IMR-90 (cell line): ENCODE data around the gene SMARCA4. TPM values are rescaled to one million over a fixed set of nuclear protein-coding genes. Genes with fewer than 3 reads are reported as not detected.

ENCODE experiments used
- ATAC-seq: fragments of 200-7000 bp; cut with Tn5 transposase; 2 replicates; pipeline ENCODE4 v1.9.1; 2020; ENCODE audit warnings: low read depth, mild to moderate bottlenecking, moderate library complexity
- BruUV-seq: library from RNA; stranded (reverse); fragments of 400-500 nt; replicated peaks from 2 replicates; lab custom pipeline; 2021; lab: Mats Ljungman, UMichigan
- CTCF ChIA-PET: fragments of 300-600 bp; formaldehyde crosslinking; extraction: SDS; loops from one replicate; lab custom pipeline; 2021; ENCODE audit warnings: antibody characterized with exemption; lab: Yijun Ruan, JAX
- POLR2A ChIA-PET: fragments of 300-600 bp; sonication (Branson Sonifier 250); formaldehyde crosslinking; loops from one replicate; lab custom pipeline; 2022; ENCODE audit warnings: antibody characterized with exemption; ENCODE audit not compliant: unreplicated experiment; lab: Charles Lee
- DNase-seq: peaks from one replicate; pipeline ENCODE4 v3.0.0; 2013
- H2AFZ ChIP-seq: replicated peaks from 2 replicates; pipeline ENCODE3; 2013; ENCODE audit warnings: low read length, mild to moderate bottlenecking; ENCODE audit not compliant: poor library complexity
- H2AK5ac ChIP-seq: 2 replicates; pipeline ENCODE4 v1.6.1; 2013; ENCODE audit warnings: low read depth, low read length, inconsistent platforms
- H2AK9ac ChIP-seq: replicated peaks from 2 replicates; pipeline ENCODE3; 2013; ENCODE audit warnings: mild to moderate bottlenecking, low read depth, low read length, moderate library complexity; ENCODE audit not compliant: poor library complexity
- H2BK120ac ChIP-seq: 2 replicates; pipeline ENCODE4 v1.6.1; 2013; ENCODE audit warnings: low read depth, low read length, inconsistent platforms
- H2BK15ac ChIP-seq: 3 replicates; pipeline ENCODE4 v1.6.1; 2013; ENCODE audit warnings: low read depth, low read length, inconsistent platforms
- H2BK20ac ChIP-seq: 2 replicates; pipeline ENCODE4 v1.6.1; 2013; ENCODE audit warnings: low read depth, mild to moderate bottlenecking, inconsistent platforms, low read length, moderate library complexity
- H2BK5ac ChIP-seq: 2 replicates; pipeline ENCODE4 v1.6.1; 2013; ENCODE audit warnings: mild to moderate bottlenecking, low read depth, low read length, inconsistent platforms; ENCODE audit not compliant: poor library complexity, severe bottlenecking
- H3K14ac ChIP-seq: replicated peaks from 2 replicates; pipeline ENCODE4 v1.6.1; 2013; ENCODE audit warnings: low read depth, low read length, inconsistent platforms
- H3K18ac ChIP-seq: 2 replicates; pipeline ENCODE4 v1.6.1; 2013; ENCODE audit warnings: low read depth, low read length, control low read depth
- H3K23ac ChIP-seq: 2 replicates; pipeline ENCODE4 v1.6.1; 2013; ENCODE audit warnings: low read depth, low read length, inconsistent platforms
- H3K27ac ChIP-seq: 2 replicates; pipeline ENCODE4 v1.5.1; 2013; ENCODE audit warnings: mild to moderate bottlenecking, control low read depth, low read length; ENCODE audit not compliant: insufficient read depth
- H3K27me3 ChIP-seq: 2 replicates; pipeline ENCODE4 v1.6.1; 2013; ENCODE audit warnings: low read length; ENCODE audit not compliant: control insufficient read depth, insufficient read depth
- H3K36me3 ChIP-seq: 2 replicates; pipeline ENCODE4 v1.6.1; 2013; ENCODE audit warnings: low read length, mixed read lengths; ENCODE audit not compliant: control insufficient read depth, insufficient read depth
- H3K4ac ChIP-seq: 2 replicates; pipeline ENCODE4 v1.6.1; 2013; ENCODE audit warnings: low read depth, low read length, inconsistent platforms
- H3K4me1 ChIP-seq: 2 replicates; pipeline ENCODE4 v1.6.1; 2013; ENCODE audit warnings: low read length, mixed read lengths; ENCODE audit not compliant: control insufficient read depth, insufficient read depth
- H3K4me2 ChIP-seq: 2 replicates; pipeline ENCODE4 v1.6.1; 2013; ENCODE audit warnings: low read depth, mild to moderate bottlenecking, control low read depth, low read length, moderate library complexity
- H3K4me3 ChIP-seq: 2 replicates; pipeline ENCODE4 v1.5.1; 2013; ENCODE audit warnings: low read depth, mild to moderate bottlenecking, control low read depth, low read length, moderate library complexity; ENCODE audit not compliant: insufficient read depth
- H3K56ac ChIP-seq: 2 replicates; pipeline ENCODE4 v1.6.1; 2013; ENCODE audit warnings: low read length, inconsistent platforms; ENCODE audit not compliant: insufficient read depth; ENCODE audit errors: extremely low read depth
- H3K79me1 ChIP-seq, 2 experiments: 2 replicates each; pipeline ENCODE4 v1.6.1; 2013; ENCODE audit warnings: low read length in 2 of 2, inconsistent platforms in 1 of 2, low read depth in 1 of 2
- H3K9ac ChIP-seq: 2 replicates; pipeline ENCODE4 v1.6.1; 2013; ENCODE audit warnings: low read depth, low read length, control low read depth
- H3K9me1 ChIP-seq: 2 replicates; pipeline ENCODE4 v1.6.1; 2013; ENCODE audit warnings: low read length, inconsistent platforms; ENCODE audit not compliant: insufficient read depth
- H3K9me3 ChIP-seq: 2 replicates; pipeline ENCODE4 v1.6.1; 2013; ENCODE audit warnings: low read length; ENCODE audit not compliant: control insufficient read depth, insufficient read depth
- H4K20me1 ChIP-seq: 2 replicates; pipeline ENCODE4 v1.6.1; 2013; ENCODE audit warnings: low read length, inconsistent platforms; ENCODE audit not compliant: insufficient read depth
- H4K5ac ChIP-seq: 2 replicates; pipeline ENCODE4 v1.6.1; 2013; ENCODE audit warnings: mild to moderate bottlenecking, low read depth, low read length, control low read depth
- H4K8ac ChIP-seq, 2 experiments: 2 replicates each; pipeline ENCODE4 v1.6.1; 2013; ENCODE audit warnings: low read depth in 2 of 2, low read length in 2 of 2, control low read depth in 1 of 2, inconsistent platforms in 1 of 2
- H4K91ac ChIP-seq: 2 replicates; pipeline ENCODE4 v1.6.1; 2013; ENCODE audit warnings: low read depth, low read length, inconsistent platforms; ENCODE audit not compliant: insufficient read depth
- BHLHE40 ChIP-seq: fragments of 150-350 bp; IDR thresholded peaks from 2 replicates; pipeline ENCODE4 v1.6.1; 2016; ENCODE audit warnings: mild to moderate bottlenecking, low read depth, low read length
- CEBPB ChIP-seq: IDR thresholded peaks from 2 replicates; pipeline ENCODE4 v1.6.1; 2012; ENCODE audit warnings: low read depth, low read length, improper control_type of control experiment
- CHD1 ChIP-seq: IDR thresholded peaks from 2 replicates; pipeline ENCODE4 v1.6.1; 2012; ENCODE audit warnings: low read depth, low read length, improper control_type of control experiment
- CTCF ChIP-seq: conservative IDR thresholded peaks from 2 replicates; pipeline ENCODE4 v1.5.1; 2012; ENCODE audit warnings: mild to moderate bottlenecking, low read depth, low read length, improper control_type of control experiment
- ELK1 ChIP-seq: fragments of 150-350 bp; IDR thresholded peaks from 2 replicates; pipeline ENCODE4 v1.6.1; 2016; ENCODE audit warnings: low read depth, mild to moderate bottlenecking, low read length, moderate library complexity, borderline replicate concordance
- FOS ChIP-seq: fragments of 150-350 bp; IDR thresholded peaks from 2 replicates; pipeline ENCODE4 v1.6.1; 2016; ENCODE audit warnings: low read depth, low read length
- MAFK ChIP-seq: IDR thresholded peaks from 2 replicates; pipeline ENCODE4 v1.6.1; 2012; ENCODE audit warnings: low read depth, low read length, improper control_type of control experiment
- MAZ ChIP-seq: IDR thresholded peaks from 2 replicates; pipeline ENCODE4 v1.6.1; 2012; ENCODE audit warnings: low read depth, mild to moderate bottlenecking, low read length, improper control_type of control experiment, moderate library complexity, borderline replicate concordance
- MXI1 ChIP-seq: IDR thresholded peaks from 2 replicates; pipeline ENCODE4 v1.6.1; 2012; ENCODE audit warnings: low read depth, mild to moderate bottlenecking, low read length, moderate library complexity, borderline replicate concordance
- NFE2L2 ChIP-seq: fragments of 150-350 bp; IDR thresholded peaks from 2 replicates; pipeline ENCODE4 v1.6.1; 2016; ENCODE audit warnings: low read depth, mild to moderate bottlenecking, low read length
- POLR2A ChIP-seq: IDR thresholded peaks from 2 replicates; pipeline ENCODE4 v1.6.1; 2012; ENCODE audit warnings: mild to moderate bottlenecking, low read depth, low read length
- RAD21 ChIP-seq: IDR thresholded peaks from 2 replicates; pipeline ENCODE4 v1.6.1; 2012; ENCODE audit warnings: low read length, improper control_type of control experiment
- RFX5 ChIP-seq: IDR thresholded peaks from 2 replicates; pipeline ENCODE4 v1.8.0; 2012; ENCODE audit warnings: low read depth, mild to moderate bottlenecking, low read length, moderate library complexity
- SMC3 ChIP-seq: fragments of 150-350 bp; IDR thresholded peaks from 2 replicates; pipeline ENCODE4 v1.6.1; 2016; ENCODE audit warnings: low read depth, mild to moderate bottlenecking, antibody characterized with exemption, low read length, moderate library complexity
- WGBS, 2 experiments: methylation state at CpG; one replicate each; pipeline versions ENCODE4 v1.1.5 to v1.1.7; 2013; ENCODE audit warnings: missing lambda C conversion rate in 2 of 2; ENCODE audit not compliant: insufficient read length in 1 of 2; ENCODE audit errors: extremely low coverage in 2 of 2; 5-methylcytosine and 5-hydroxymethylcytosine counted together
- dilution Hi-C: fragments of 300-500 bp; cut with HindIII; formaldehyde crosslinking; loops from one replicate; pipeline ENCODE4 v1.14.3; 2018; ENCODE audit warnings: low sequenced_read_pairs; ENCODE audit not compliant: unreplicated experiment
- in situ Hi-C: fragments of 300-500 bp; cut with MboI; formaldehyde crosslinking; loops from 3 replicates; pipeline ENCODE4 v1.14.3; 2019; ENCODE audit warnings: low sequenced_read_pairs, inconsistent platforms, mixed read lengths
- intact Hi-C: fragments of 100-400 bp; cut with micrococcal nuclease; formaldehyde crosslinking; loops from 2 replicates; pipeline ENCODE4 v1.10.0; 2022
- polyA plus RNA-seq, 3 experiments: library from polyadenylated mRNA; depleted of rRNA; stranded (reverse); fragments of >200 nt; gene quantifications; 2 replicates each; pipeline ENCODE4 v1.2.3, GENCODE V29; 2012; ENCODE audit warnings: low replicate concordance in 1 of 3
- total RNA-seq: library from RNA; depleted of rRNA; stranded (reverse); fragments of >200 nt; gene quantifications from 2 replicates; pipeline ENCODE4 v1.2.3, GENCODE V29; 2012
- TF ChIP-seq, protein P1 (sequence below): fragments of 150-350 bp; IDR thresholded peaks from 2 replicates; pipeline ENCODE4 v1.6.1; 2017; ENCODE audit warnings: mild to moderate bottlenecking, antibody characterized with exemption, low read length, low read depth

SMARCA4 gene
- total and polyA plus RNA-seq, 2 of the 4 experiments (the other 2 are of a cell fraction), result 41.4 to 85.6 TPM

GRCh38 chr19:11034449-11035213 lies 73.8 kb downstream of the SMARCA4 start:
- Histone ChIP-seq H4K91ac (no peak overlapping the region), H3K27me3 (no peaks in the 10 kb centered on the region), H3K9me1 (no peaks in the 10 kb centered on the region), H3K27ac (no peak overlapping the region), H2AK5ac (no peak overlapping the region), H4K5ac (no peak overlapping the region), H3K23ac (no peak overlapping the region), H2BK120ac (no peak overlapping the region), H3K9me3 (no peaks in the 10 kb centered on the region), H3K4me2 (no peak overlapping the region), H2BK15ac (no peak overlapping the region), H3K56ac (no peak overlapping the region), H2AFZ (no peak overlapping the region), H2BK20ac (no peak overlapping the region), H3K18ac (no peak overlapping the region), H3K4ac (no peak overlapping the region), H3K9ac (no peak overlapping the region), H2AK9ac (no peak overlapping the region), H3K79me1 (peaks cover 28 to 45% of the 10 kb centered on the region in 2 experiments), H3K36me3 (peaks cover 84% of the 10 kb centered on the region), H3K14ac (no peak overlapping the region), H4K20me1 (peaks cover 20% of the 10 kb centered on the region), H3K4me3 (no peak overlapping the region), H3K4me1 (no peaks in the 10 kb centered on the region), H2BK5ac (no peak overlapping the region), H4K8ac (no peak overlapping the region)
- CTCF ChIA-PET, result no interaction called here
- ATAC-seq (no peak), DNase-seq (no peak)
- in situ Hi-C loops (loop anchor here (5.0 to 10.0 kb wide), 2 partner anchors 93 to 170 kb away; no protein-coding TSS in a partner anchor), intact Hi-C loops (no loop called here), dilution Hi-C loops (no loop called here)
- POLR2A ChIA-PET, result no interaction called here
- BruUV-seq, result no TSS peak
- 90% methylated on average over 25 of the region's 38 CpGs; no CpG with 5 or more reads in 1 of the 2 experiments for WGBS, 2 experiments
- TF ChIP-seq FOS (no peak), POLR2A (no peak), NFE2L2 (no peak), RAD21 (no peak), MXI1 (no peak), SMC3 (no peak), RFX5 (no peak), ELK1 (no peak), CHD1 (no peak), BHLHE40 (no peak), CTCF (no peak), MAZ (no peak), CEBPB (no peak), MAFK (no peak)
- TF ChIP-seq, protein P1, sequence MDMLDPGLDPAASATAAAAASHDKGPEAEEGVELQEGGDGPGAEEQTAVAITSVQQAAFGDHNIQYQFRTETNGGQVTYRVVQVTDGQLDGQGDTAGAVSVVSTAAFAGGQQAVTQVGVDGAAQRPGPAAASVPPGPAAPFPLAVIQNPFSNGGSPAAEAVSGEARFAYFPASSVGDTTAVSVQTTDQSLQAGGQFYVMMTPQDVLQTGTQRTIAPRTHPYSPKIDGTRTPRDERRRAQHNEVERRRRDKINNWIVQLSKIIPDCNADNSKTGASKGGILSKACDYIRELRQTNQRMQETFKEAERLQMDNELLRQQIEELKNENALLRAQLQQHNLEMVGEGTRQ, result no peak
